22Rv1 (cell line): Measurements from ENCODE around the gene STC2.

Source experiments
- H3K27ac ChIP-seq: fragments of 450-650 bp; 2 replicates; pipeline ENCODE4 v1.5.1; 2017
- CTCF ChIP-seq: fragments of 450-650 bp; IDR thresholded peaks from 2 replicates; pipeline ENCODE4 v1.5.1; 2017; ENCODE audit warnings: mild to moderate bottlenecking
- ZFX ChIP-seq: fragments of 450-650 bp; IDR thresholded peaks from 2 replicates; pipeline ENCODE4 v1.6.1; 2017; ENCODE audit warnings: antibody characterized with exemption, borderline replicate concordance

Gene STC2

GRCh38 chr5:173281910-173282309 lies 46.3 kb downstream of the STC2 start:
- TF ChIP-seq CTCF (peak; percentile 21; the same call in 1 of the 2 replicates), ZFX (no peak)
- H3K27ac ChIP-seq: no peak overlapping the region

- TF ChIP-seq ZFX (no peak), CTCF (no peak)
- H3K27ac ChIP-seq: no peak overlapping the region
Measured at GRCh38 chr5:173279166-173279565, 49.0 kb downstream of the STC2 start.

- H3K27ac ChIP-seq: no peak overlapping the region
- TF ChIP-seq CTCF (no peak), ZFX (no peak)
Measured at GRCh38 chr5:173278641-173279040, 49.6 kb downstream of the STC2 start.

GRCh38 chr5:173278172-173278571 lies 50.0 kb downstream of the STC2 start:
- no peak overlapping the region for H3K27ac ChIP-seq
- TF ChIP-seq CTCF (no peak), ZFX (no peak)

- TF ChIP-seq ZFX (no peak), CTCF (no peak)
- H3K27ac ChIP-seq: no peak overlapping the region
Measured at GRCh38 chr5:173274771-173275170, 53.4 kb downstream of the STC2 start.

GRCh38 chr5:173271419-173271818 lies 56.8 kb downstream of the STC2 start:
- no peak overlapping the region for H3K27ac ChIP-seq
- no peak for TF ChIP-seq CTCF
- TF ChIP-seq ZFX: no peak

- TF ChIP-seq CTCF (no peak), ZFX (no peak)
Measured at GRCh38 chr5:173268750-173269432, 59.3 kb downstream of the STC2 start.

More at GRCh38 chr5:173268750-173269432, 59.3 kb downstream of the STC2 start:
- no peak overlapping the region for H3K27ac ChIP-seq
